Fibroblast of lung (primary cell): ENCODE data around the gene PCDH20. TPM values are rescaled to one million over a fixed set of nuclear protein-coding genes. Genes with fewer than 3 reads are reported as not detected.

Experiments
- DNase-seq, 2 donors: peaks; one replicate each; pipeline versions ENCODE4 v3.0.0 to v3.0.0-alpha.2; 2010; ENCODE audit warnings: low read depth in 2 of 2
- H2AFZ ChIP-seq: 2 replicates; pipeline ENCODE4 v1.5.1; 2012; ENCODE audit warnings: low read length, control low read depth, inconsistent platforms
- H3K27ac ChIP-seq: 2 replicates; pipeline ENCODE4 v1.5.1; 2011; ENCODE audit warnings: low read length, control low read depth; ENCODE audit not compliant: insufficient read depth
- H3K27me3 ChIP-seq: 2 replicates; pipeline ENCODE4 v1.5.1; 2011; ENCODE audit warnings: mild to moderate bottlenecking, low read length; ENCODE audit not compliant: control insufficient read depth, insufficient read depth
- H3K36me3 ChIP-seq: 2 replicates; pipeline ENCODE4 v1.5.1; 2011; ENCODE audit warnings: low read length; ENCODE audit not compliant: control insufficient read depth, insufficient read depth
- H3K4me1 ChIP-seq: 2 replicates; pipeline ENCODE4 v1.5.1; 2011; ENCODE audit warnings: low read length; ENCODE audit not compliant: control insufficient read depth, insufficient read depth; ENCODE audit errors: extremely low read depth
- H3K4me2 ChIP-seq: 2 replicates; pipeline ENCODE4 v1.5.1; 2011; ENCODE audit warnings: low read length, control low read depth; ENCODE audit not compliant: insufficient read depth; ENCODE audit errors: extremely low read depth
- H3K4me3 ChIP-seq, 4 experiments: fragments of 200-600 bp in 1 of 4; sonication (generic) in 1 of 4; replicated peaks in 1 of 4; 2 replicates each; pipeline ENCODE4 v1.5.1; 2011 to 2016; ENCODE audit warnings: low read length in 4 of 4, low read depth in 3 of 4, mild to moderate bottlenecking in 3 of 4, control low read depth in 2 of 4, inconsistent platforms in 1 of 4, mixed read lengths in 1 of 4; ENCODE audit not compliant: insufficient read depth in 1 of 4; ENCODE audit errors: control extremely low read depth in 1 of 4
- H3K79me2 ChIP-seq: 2 replicates; pipeline ENCODE4 v1.5.1; 2012; ENCODE audit warnings: mild to moderate bottlenecking, low read length, inconsistent platforms; ENCODE audit not compliant: control insufficient read depth, insufficient read depth
- H3K9ac ChIP-seq: 2 replicates; pipeline ENCODE4 v1.5.1; 2011; ENCODE audit warnings: mild to moderate bottlenecking, low read length, control low read depth; ENCODE audit not compliant: insufficient read depth
- H3K9me3 ChIP-seq: 2 replicates; pipeline ENCODE4 v1.5.1; 2012; ENCODE audit warnings: low read depth, low read length; ENCODE audit not compliant: control insufficient read depth, insufficient read depth
- H4K20me1 ChIP-seq: 2 replicates; pipeline ENCODE4 v1.5.1; 2011; ENCODE audit warnings: low read length; ENCODE audit not compliant: control insufficient read depth, insufficient read depth; ENCODE audit errors: extremely low read depth
- CTCF ChIP-seq, 2 donors: IDR thresholded peaks in 1 of 2; conservative IDR thresholded peaks in 1 of 2; 1 replicate in 1 of 2; 2 replicates in 1 of 2; pipeline ENCODE4 v1.5.1; 2011 to 2012; ENCODE audit warnings: low read length in 2 of 2, control low read depth in 1 of 2, inconsistent platforms in 1 of 2, low read depth in 1 of 2, mild to moderate bottlenecking in 1 of 2
- EZH2 ChIP-seq: IDR thresholded peaks from 2 replicates; pipeline ENCODE4 v1.5.1; 2012; ENCODE audit warnings: low read length, control low read depth, mild to moderate bottlenecking; ENCODE audit errors: missing control alignments
- polyA plus RNA-seq, 2 donors: library from polyadenylated mRNA; depleted of rRNA in 1 of 2; stranded (reverse) in 1 of 2; unstranded in 1 of 2; fragments of >200 nt; gene quantifications; 2 replicates each; pipeline ENCODE4 v1.2.1, GENCODE V29; 2011 to 2012; ENCODE audit warnings: missing spikeins in 1 of 2
- total RNA-seq: library from RNA; depleted of rRNA; stranded (reverse); fragments of >200 nt; gene quantifications from 2 replicates; pipeline ENCODE4 v1.2.1, GENCODE V29; 2014

PCDH20 gene
- total and polyA plus RNA-seq, 2 donors (not counting 1 experiment from before 2014, with no cell fraction given): not detected

- H3K4me2 ChIP-seq: no peak overlapping the region
- H3K79me2 ChIP-seq: no peaks in the 10 kb centered on the region
- H3K4me1 ChIP-seq: no peaks in the 10 kb centered on the region
- no peak overlapping the region for H2AFZ ChIP-seq
- DNase-seq: peak; percentile 47 to 56
- no peak overlapping the region for H3K9ac ChIP-seq
- H3K4me3 ChIP-seq: peak overlapping the region in 1 of 4 experiments; percentile 60
- no peaks in the 10 kb centered on the region for H3K9me3 ChIP-seq
- H3K27ac ChIP-seq: no peak overlapping the region
- no peaks in the 10 kb centered on the region for H3K27me3 ChIP-seq
- H3K36me3 ChIP-seq: no peaks in the 10 kb centered on the region
- H4K20me1 ChIP-seq: no peaks in the 10 kb centered on the region
- TF ChIP-seq EZH2 (no peak), CTCF (conservative IDR thresholded peaks at IDR 0.05 in 1 of 2, IDR thresholded peaks at IDR 0.05 in 1 of 2; ENCODE audit: low read depth in 1 of 2, low read length in 2 of 2) (no peak)
Measured at GRCh38 chr13:61415058-61415721, 459 bp downstream of the PCDH20 start.

DNA sequence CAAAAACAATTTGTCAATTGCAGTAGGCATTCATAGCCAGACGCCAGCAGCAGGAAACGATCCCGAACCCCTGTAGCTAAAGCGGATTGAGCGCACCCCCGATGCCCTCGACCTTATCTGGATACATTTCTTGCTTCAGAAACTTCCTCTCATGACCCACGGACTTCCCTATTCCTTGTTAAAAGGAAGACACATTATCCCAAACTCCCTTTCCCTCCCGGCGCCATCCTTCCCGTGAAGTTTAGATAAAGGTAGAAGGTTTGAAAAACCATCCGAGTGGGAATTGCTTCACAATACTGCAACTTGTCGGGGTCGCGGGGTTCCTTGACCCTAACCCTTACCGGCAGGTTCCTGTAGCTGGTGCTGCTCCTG lies 977 bp downstream of the PCDH20 start:
- Histone ChIP-seq H4K20me1 (no peaks in the 10 kb centered on the region), H3K9me3 (no peaks in the 10 kb centered on the region), H3K27me3 (no peaks in the 10 kb centered on the region), H3K27ac (no peak overlapping the region), H3K79me2 (no peaks in the 10 kb centered on the region), H3K4me1 (no peaks in the 10 kb centered on the region), H3K36me3 (no peaks in the 10 kb centered on the region), H3K4me2 (no peak overlapping the region), H3K9ac (no peak overlapping the region), H3K4me3 (peak overlapping the region in 1 of 4 experiments; percentile 60), H2AFZ (no peak overlapping the region)
- TF ChIP-seq EZH2 (no peak), CTCF (conservative IDR thresholded peaks at IDR 0.05 in 1 of 2, IDR thresholded peaks at IDR 0.05 in 1 of 2; ENCODE audit: low read depth in 1 of 2, low read length in 2 of 2) (no peak)
- DNase-seq: peak in 1 of 2 donors; percentile 8

DNA sequence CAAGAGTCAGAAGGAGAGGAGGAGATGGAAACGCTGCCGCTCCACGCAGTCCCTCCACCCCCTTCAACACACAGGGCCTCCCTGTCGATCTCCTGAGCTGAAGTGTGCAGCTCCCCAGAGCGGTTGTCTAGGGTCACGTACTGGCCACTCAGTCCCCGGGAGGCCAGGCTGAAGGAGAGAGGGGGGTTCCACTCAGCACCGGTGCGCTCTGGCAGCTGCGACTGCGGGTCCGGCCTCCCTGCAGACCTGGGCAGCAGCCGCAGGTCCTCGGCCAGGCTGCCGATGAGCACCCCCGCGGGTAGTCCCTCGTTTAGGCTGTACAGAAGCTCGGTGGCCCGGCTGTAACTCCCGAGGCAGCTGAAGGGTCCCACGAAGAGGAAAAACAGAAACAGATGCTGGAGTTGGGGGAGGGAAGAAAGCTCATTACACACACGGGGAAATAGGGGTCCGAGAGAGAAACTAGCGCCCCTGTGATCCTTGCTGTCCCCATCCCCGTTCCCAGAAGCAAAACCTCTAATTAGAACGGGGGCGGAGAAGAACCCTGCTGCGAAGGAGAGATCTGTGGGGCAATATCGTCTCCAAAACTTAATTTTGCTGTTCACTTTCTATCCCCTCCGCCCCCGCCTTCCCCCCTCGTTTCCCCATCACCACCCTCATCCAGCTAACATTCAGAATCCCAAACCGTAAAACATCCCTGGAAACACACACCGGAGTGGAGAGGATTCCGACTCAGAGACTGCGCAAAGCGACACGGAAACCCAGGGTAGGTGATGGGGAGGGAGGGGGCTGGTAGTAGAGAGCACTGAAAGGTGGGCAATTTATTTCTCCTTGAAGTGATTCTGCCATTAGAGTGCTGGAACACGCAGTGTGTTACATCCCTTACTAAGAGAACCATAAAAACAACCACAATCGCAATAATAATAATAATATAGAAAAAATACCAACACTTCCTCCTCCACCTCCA lies 1.8 kb downstream of the PCDH20 start:
- H3K27ac ChIP-seq: no peak overlapping the region
- H3K27me3 ChIP-seq: no peaks in the 10 kb centered on the region
- DNase-seq: peak in 1 of 2 donors; percentile 1
- H3K36me3 ChIP-seq: no peaks in the 10 kb centered on the region
- peak overlapping the region in 1 of 4 experiments; percentile 60 for H3K4me3 ChIP-seq
- no peaks in the 10 kb centered on the region for H3K9me3 ChIP-seq
- no peaks in the 10 kb centered on the region for H4K20me1 ChIP-seq
- TF ChIP-seq EZH2: no peak
- no peak overlapping the region for H3K4me2 ChIP-seq
- H3K79me2 ChIP-seq: no peaks in the 10 kb centered on the region
- H3K4me1 ChIP-seq: no peaks in the 10 kb centered on the region
- no peak overlapping the region for H3K9ac ChIP-seq
- H2AFZ ChIP-seq: no peak overlapping the region
